ENCODE measurements around the gene KCP. TPM values are rescaled to one million over a fixed set of nuclear protein-coding genes. Genes with fewer than 3 reads are reported as not detected.

The KCP gene
- total RNA-seq, 1 experiment from 2014 or later: 5.3 TPM

DNA sequence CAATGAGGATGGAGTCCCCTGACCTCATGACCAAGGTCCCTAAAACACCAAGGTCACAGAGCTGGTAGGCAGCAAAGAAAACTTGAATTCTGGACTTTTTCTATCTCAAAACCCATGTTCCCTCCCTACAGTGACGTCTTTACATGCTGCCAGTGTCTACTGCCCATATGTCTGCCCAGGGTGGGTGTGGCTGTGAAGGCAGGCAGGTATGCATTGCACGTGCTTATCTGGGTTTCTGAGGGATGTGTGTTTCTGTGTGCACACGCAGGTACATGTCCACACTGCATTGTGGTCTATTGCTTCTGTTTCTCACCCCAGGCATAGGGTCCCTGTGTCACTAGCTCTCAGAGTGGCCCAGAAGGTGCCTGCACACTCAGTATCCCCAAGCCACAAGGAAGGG, 34.4 kb downstream of the KCP start:
- no peak overlapping the region for H3K4ac ChIP-seq (ENCODE audit: low read depth, low read length)
- no peak overlapping the region for H2BK12ac ChIP-seq (ENCODE audit: insufficient read length, low read depth, low read length)
- no peak overlapping the region for H3K4me2 ChIP-seq (ENCODE audit: insufficient read depth, insufficient read length, low read length)
- Mint-ChIP-seq H3K4me1 (peaks cover 7 to 8% of the 10 kb centered on the region in 2 experiments), H3K4me3 (no peak overlapping the region), H3K36me3 (ENCODE audit: insufficient read depth in 1 of 3, low read depth in 3 of 3) (no peaks in the 10 kb centered on the region; a peak in 1 of 7 replicates), H3K27me3 (ENCODE audit: low read depth) (peaks cover 13% of the 10 kb centered on the region), H3K9me3 (no peaks in the 10 kb centered on the region), H3K27ac (no peak overlapping the region)
- H3K23me2 ChIP-seq (ENCODE audit: insufficient read length, low read depth, low read length, poor library complexity, severe bottlenecking): no peaks in the 10 kb centered on the region
- H3K14ac ChIP-seq (ENCODE audit: insufficient read depth, low read length): no peak overlapping the region
- H3K79me2 ChIP-seq (ENCODE audit: insufficient read depth, low read length): no peaks in the 10 kb centered on the region
- H3K4me1 ChIP-seq (ENCODE audit: insufficient read depth, low read length): no peaks in the 10 kb centered on the region
- no peak overlapping the region for H3T11ph ChIP-seq (ENCODE audit: low read length)
- H4K91ac ChIP-seq (ENCODE audit: insufficient read length, low read depth, low read length): no peak overlapping the region
- H3K9me3 ChIP-seq (ENCODE audit: control insufficient read depth, low read depth, low read length): no peaks in the 10 kb centered on the region
- no peaks in the 10 kb centered on the region for H4K20me1 ChIP-seq (ENCODE audit: control insufficient read depth, insufficient read depth, insufficient read length)
- H3K79me1 ChIP-seq (ENCODE audit: insufficient read depth, low read depth, low read length, poor library complexity, severe bottlenecking): no peaks in the 10 kb centered on the region
- H3K23ac ChIP-seq (ENCODE audit: insufficient read length, low read depth, low read length): no peak overlapping the region
- no CpG with 5 or more reads among the region's 3 CpGs for WGBS (ENCODE audit: extremely low coverage, insufficient read length, low lambda C conversion rate)
- H3K27ac ChIP-seq (ENCODE audit: insufficient read length, low read depth, low read length): no peak overlapping the region
- H2BK120ac ChIP-seq (ENCODE audit: low read depth, low read length, poor library complexity, severe bottlenecking): no peak overlapping the region
- H4K5ac ChIP-seq (ENCODE audit: insufficient read length, low read depth, low read length): no peak overlapping the region
- no peak overlapping the region for H3K56ac ChIP-seq (ENCODE audit: insufficient read length, low read depth, low read length)
- TF ChIP-seq, protein P1, sequence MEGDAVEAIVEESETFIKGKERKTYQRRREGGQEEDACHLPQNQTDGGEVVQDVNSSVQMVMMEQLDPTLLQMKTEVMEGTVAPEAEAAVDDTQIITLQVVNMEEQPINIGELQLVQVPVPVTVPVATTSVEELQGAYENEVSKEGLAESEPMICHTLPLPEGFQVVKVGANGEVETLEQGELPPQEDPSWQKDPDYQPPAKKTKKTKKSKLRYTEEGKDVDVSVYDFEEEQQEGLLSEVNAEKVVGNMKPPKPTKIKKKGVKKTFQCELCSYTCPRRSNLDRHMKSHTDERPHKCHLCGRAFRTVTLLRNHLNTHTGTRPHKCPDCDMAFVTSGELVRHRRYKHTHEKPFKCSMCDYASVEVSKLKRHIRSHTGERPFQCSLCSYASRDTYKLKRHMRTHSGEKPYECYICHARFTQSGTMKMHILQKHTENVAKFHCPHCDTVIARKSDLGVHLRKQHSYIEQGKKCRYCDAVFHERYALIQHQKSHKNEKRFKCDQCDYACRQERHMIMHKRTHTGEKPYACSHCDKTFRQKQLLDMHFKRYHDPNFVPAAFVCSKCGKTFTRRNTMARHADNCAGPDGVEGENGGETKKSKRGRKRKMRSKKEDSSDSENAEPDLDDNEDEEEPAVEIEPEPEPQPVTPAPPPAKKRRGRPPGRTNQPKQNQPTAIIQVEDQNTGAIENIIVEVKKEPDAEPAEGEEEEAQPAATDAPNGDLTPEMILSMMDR (conservative IDR thresholded peaks at IDR 0.05): no peak
- DNase-seq: no peak
- no peak overlapping the region for H2BK5ac ChIP-seq (ENCODE audit: insufficient read length, low read length)
- H2AFZ ChIP-seq (ENCODE audit: low read length): no peak overlapping the region
- H2BK20ac ChIP-seq (ENCODE audit: low read depth, low read length, poor library complexity, severe bottlenecking): no peak overlapping the region
- no peaks in the 10 kb centered on the region for H3K27me3 ChIP-seq (ENCODE audit: insufficient read depth, low read length)
- no peak overlapping the region for H2BK15ac ChIP-seq (ENCODE audit: low read depth, low read length)
- no peak overlapping the region for H3K9ac ChIP-seq (ENCODE audit: extremely low read depth, insufficient read length, low read length)
- H4K8ac ChIP-seq (replicated peaks; ENCODE audit: insufficient read length, low read depth, low read length): no peak overlapping the region
- no peak overlapping the region for H2AK5ac ChIP-seq (ENCODE audit: insufficient read length, low read length)
- H3K18ac ChIP-seq (ENCODE audit: insufficient read length, low read depth, low read length): no peak overlapping the region
